ENCODE measurements around the gene RBM15B.

GRCh38 chr3:51382947-51383578, 8.0 kb upstream of the RBM15B start:
- TF ChIP-seq CTCF (IDR thresholded peaks at IDR 0.05), result no peak
- TF ChIP-seq EZH2 (IDR thresholded peaks at IDR 0.05; ENCODE audit: borderline replicate concordance, insufficient read depth, low read depth, low read length, poor library complexity, severe bottlenecking), result no peak
